Peyer's patch (tissue), 4 donors: ENCODE data around the gene THADA. TPM values are rescaled to one million over a fixed set of nuclear protein-coding genes. Genes with fewer than 3 reads are reported as not detected.

Experiments
- DNase-seq, 3 donors: peaks; one replicate each; pipeline ENCODE4 v3.0.0-alpha.2; 2017 to 2019
- H3K27ac ChIP-seq, 4 donors: fragments of 200-600 bp; sonication (generic); one replicate each; pipeline ENCODE4 v1.5.1; 2016 to 2019
- H3K27me3 ChIP-seq, 2 donors: fragments of 200-600 bp; sonication (generic); one replicate each; pipeline ENCODE4 v1.5.1; 2019
- H3K36me3 ChIP-seq, 3 donors: fragments of 200-600 bp; sonication (generic); one replicate each; pipeline ENCODE4 v1.5.1; 2016 to 2019
- H3K4me1 ChIP-seq, 4 donors: fragments of 200-600 bp; sonication (generic); one replicate each; pipeline ENCODE4 v1.5.1; 2016 to 2019
- H3K4me3 ChIP-seq, 4 donors: fragments of 200-600 bp; sonication (generic); 1 replicate in 3 of 4; 2 replicates in 1 of 4; pipeline ENCODE4 v1.5.1; 2016 to 2019; ENCODE audit warnings: mild to moderate bottlenecking in 1 of 4
- H3K9me3 ChIP-seq, 4 donors: fragments of 200-600 bp; sonication (generic); one replicate each; pipeline ENCODE4 v1.5.1; 2016 to 2019; ENCODE audit warnings: mild to moderate bottlenecking in 1 of 4
- CTCF ChIP-seq, 6 experiments: fragments of 450-650 bp in 4 of 6; fragments of 200-600 bp in 2 of 6; sonication (generic) in 1 of 6; IDR thresholded peaks; one replicate each; pipeline ENCODE4 v1.5.1; 2017 to 2019; ENCODE audit warnings: antibody characterized with exemption in 6 of 6, mild to moderate bottlenecking in 3 of 6, moderate library complexity in 1 of 6
- POLR2A ChIP-seq, 2 donors: fragments of 450-650 bp; IDR thresholded peaks; one replicate each; pipeline ENCODE4 v1.5.1; 2017; ENCODE audit warnings: antibody characterized with exemption in 2 of 2, mild to moderate bottlenecking in 2 of 2, moderate library complexity in 2 of 2
- total RNA-seq, 4 donors: library from RNA; depleted of rRNA; stranded (reverse); fragments of >200 nt; gene quantifications; one replicate each; pipeline ENCODE4 v1.1.0, GENCODE V29; 2016

The THADA gene
- total RNA-seq, 4 donors from 2014 or later, result 19.3 to 76.7 (median 26.3) TPM

GRCh38 chr2:43436431-43436830 lies 159.4 kb downstream of the THADA start:
- Histone ChIP-seq H3K36me3 (no peaks in the 10 kb centered on the region), H3K27me3 (no peaks in the 10 kb centered on the region), H3K4me1 (peaks cover 0 to 3% (median 0%) of the 10 kb centered on the region in 4 donors), H3K9me3 (no peaks in the 10 kb centered on the region), H3K27ac (no peak overlapping the region), H3K4me3 (no peak overlapping the region)
- DNase-seq, result no peak
- TF ChIP-seq CTCF (IDR thresholded peaks at IDR 0.05) (no peak), POLR2A (IDR thresholded peaks at IDR 0.05) (no peak)

GRCh38 chr2:43435746-43436145 lies 160.1 kb downstream of the THADA start:
- no peak for DNase-seq
- no peak overlapping the region for H3K4me3 ChIP-seq
- no peaks in the 10 kb centered on the region for H3K36me3 ChIP-seq
- H3K9me3 ChIP-seq, result no peaks in the 10 kb centered on the region
- TF ChIP-seq POLR2A (IDR thresholded peaks at IDR 0.05), result no peak
- no peak for TF ChIP-seq CTCF (IDR thresholded peaks at IDR 0.05)
- no peak overlapping the region for H3K27ac ChIP-seq
- H3K4me1 ChIP-seq, result peaks cover 0 to 3% (median 0%) of the 10 kb centered on the region in 4 donors
- no peaks in the 10 kb centered on the region for H3K27me3 ChIP-seq

GRCh38 chr2:43430489-43430888 lies 165.3 kb downstream of the THADA start:
- no peaks in the 10 kb centered on the region for H3K27me3 ChIP-seq
- no peak overlapping the region for H3K4me3 ChIP-seq
- H3K36me3 ChIP-seq, result no peaks in the 10 kb centered on the region
- H3K4me1 ChIP-seq, result peaks cover 0 to 17% (median 8%) of the 10 kb centered on the region in 4 donors
- DNase-seq, result no peak
- no peak overlapping the region for H3K27ac ChIP-seq
- TF ChIP-seq CTCF (IDR thresholded peaks at IDR 0.05) (no peak), POLR2A (IDR thresholded peaks at IDR 0.05) (no peak)
- no peaks in the 10 kb centered on the region for H3K9me3 ChIP-seq

DNA sequence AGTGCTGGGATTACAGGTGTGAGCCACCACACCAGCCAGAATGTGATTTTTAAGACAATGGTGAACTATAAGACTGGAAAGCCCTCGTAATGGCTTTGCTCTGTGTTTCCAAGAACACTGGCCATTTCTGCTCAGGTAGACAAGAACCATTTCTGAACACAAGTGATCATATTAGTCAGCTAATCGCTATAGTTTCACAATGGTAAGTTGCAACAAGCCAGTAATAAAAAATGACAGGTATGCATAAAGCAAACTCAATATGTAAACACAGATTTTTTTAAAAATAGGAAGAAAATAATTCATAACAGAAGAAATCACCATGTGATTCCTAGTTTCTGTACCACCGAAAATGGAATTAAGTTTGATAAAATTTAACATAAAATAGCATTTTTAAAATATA lies 166.5 kb downstream of the THADA start:
- Histone ChIP-seq H3K9me3 (no peaks in the 10 kb centered on the region), H3K27me3 (no peaks in the 10 kb centered on the region), H3K4me1 (peaks cover 0 to 28% (median 12%) of the 10 kb centered on the region in 4 donors), H3K36me3 (no peaks in the 10 kb centered on the region), H3K27ac (no peak overlapping the region), H3K4me3 (no peak overlapping the region)
- TF ChIP-seq POLR2A (IDR thresholded peaks at IDR 0.05) (no peak), CTCF (IDR thresholded peaks at IDR 0.05) (no peak)
- DNase-seq, result no peak

DNA sequence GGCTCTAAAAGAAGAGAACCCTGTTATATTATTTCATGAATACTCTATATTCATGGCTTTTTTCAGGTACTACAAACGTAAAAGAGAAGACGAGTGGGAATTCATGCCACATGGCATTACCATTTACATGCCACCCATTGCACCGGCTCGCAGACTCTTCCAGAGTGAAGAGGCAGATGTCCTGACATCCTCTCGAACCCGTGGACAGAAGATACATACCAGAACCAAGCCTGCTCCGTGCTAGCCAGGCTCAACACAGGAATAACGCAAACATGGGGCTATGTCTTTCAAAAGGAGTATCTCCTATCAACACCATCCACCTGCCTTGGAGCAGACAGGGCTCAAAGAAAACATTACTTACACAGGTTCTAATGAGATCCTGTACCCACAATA lies 168.8 kb downstream of the THADA start:
- Histone ChIP-seq H3K9me3 (no peaks in the 10 kb centered on the region), H3K4me3 (no peak overlapping the region), H3K27me3 (no peaks in the 10 kb centered on the region), H3K4me1 (peaks cover 0 to 35% (median 17%) of the 10 kb centered on the region in 4 donors), H3K36me3 (no peaks in the 10 kb centered on the region), H3K27ac (peak overlapping the region; percentile 53 to 62 (median 60))
- DNase-seq, result no peak
- TF ChIP-seq POLR2A (IDR thresholded peaks at IDR 0.05) (no peak), CTCF (IDR thresholded peaks at IDR 0.05) (no peak)
